ENCODE results near the gene HTT.

The HTT gene

GRCh38 chr4:3283916-3284315, 209.4 kb downstream of the HTT start:
- no peaks in the 10 kb centered on the region for H3K36me3 ChIP-seq (replicated peaks; ENCODE audit: insufficient read depth, low read length)
- no peak overlapping the region for H3K9ac ChIP-seq (ENCODE audit: low read length)
- no peaks in the 10 kb centered on the region for H3K9me2 ChIP-seq (replicated peaks; ENCODE audit: insufficient read depth, low read length)
- no peaks in the 10 kb centered on the region for H3K79me2 ChIP-seq (ENCODE audit: low read length)
- H3K4me3 ChIP-seq (ENCODE audit: low read length): no peak overlapping the region
- no peaks in the 10 kb centered on the region for H4K20me1 ChIP-seq (ENCODE audit: insufficient read depth, low read length)
- no peak overlapping the region for H3K4me2 ChIP-seq (ENCODE audit: low read depth, low read length)
- H3F3A ChIP-seq (ENCODE audit: insufficient read depth, low read length): peaks cover 7% of the 10 kb centered on the region; the same call in 1 of the 2 replicates
- TF ChIP-seq EZH2 (optimal IDR thresholded peaks at IDR 0.05; ENCODE audit: low read depth, low read length) (no peak), EZH2phosphoT487 (IDR thresholded peaks at IDR 0.05; ENCODE audit: low read length) (no peak), CTCF (IDR thresholded peaks at IDR 0.05; ENCODE audit: low read length) (no peak)
- no peaks in the 10 kb centered on the region for H3K9me3 ChIP-seq (replicated peaks; ENCODE audit: insufficient read depth, low read length)
- H3K4me1 ChIP-seq (ENCODE audit: low read length): peaks cover 12% of the 10 kb centered on the region
- no peak for DNase-seq
- no peak overlapping the region for H2AFZ ChIP-seq (ENCODE audit: low read length)
- H3K27ac ChIP-seq (ENCODE audit: low read length): no peak overlapping the region
- H3K27me3 ChIP-seq (replicated peaks; ENCODE audit: insufficient read depth, low read length): peaks cover 25% of the 10 kb centered on the region

DNA sequence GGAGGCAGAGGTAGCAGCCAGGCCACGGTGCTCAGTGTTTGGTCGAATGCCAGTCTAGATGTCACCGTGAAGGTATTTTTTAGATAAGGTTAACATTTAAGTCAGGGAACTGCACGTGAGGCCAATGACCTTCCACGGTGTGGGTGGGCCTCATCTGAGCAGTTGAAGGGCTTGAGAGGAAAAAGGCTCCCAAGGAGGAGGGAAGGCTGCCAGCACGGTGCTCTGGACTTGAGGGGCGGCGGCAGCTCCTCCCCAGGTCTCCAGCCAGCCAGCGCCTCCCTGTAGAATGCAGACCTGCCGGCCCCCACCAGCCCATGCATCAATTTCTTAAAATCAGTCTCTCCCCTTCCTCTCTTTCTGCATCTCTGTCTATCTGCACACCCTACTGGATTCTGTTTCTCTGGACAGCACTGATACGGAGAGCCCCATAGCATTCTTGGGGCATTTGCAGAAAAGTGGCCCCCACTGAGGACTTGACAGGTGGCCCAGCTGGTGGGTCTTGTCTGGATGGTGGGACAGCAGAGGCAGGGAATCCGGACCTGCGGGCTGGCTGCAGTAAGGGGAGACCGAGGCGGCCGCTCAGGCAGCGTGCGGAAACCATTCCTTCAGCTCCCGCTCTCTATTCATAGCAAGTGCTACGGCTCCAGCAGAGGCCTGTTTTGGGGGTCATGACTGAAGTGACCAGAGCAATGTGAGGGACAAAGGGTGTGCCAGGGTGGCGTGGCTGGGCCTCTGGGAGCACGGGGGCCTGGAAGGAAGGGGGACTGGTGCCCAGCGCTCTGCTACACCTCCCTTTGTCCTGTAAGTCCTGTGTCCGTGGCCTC, 210.5 kb downstream of the HTT start:
- H3K79me2 ChIP-seq (ENCODE audit: low read length): no peaks in the 10 kb centered on the region
- no peaks in the 10 kb centered on the region for H3K36me3 ChIP-seq (replicated peaks; ENCODE audit: insufficient read depth, low read length)
- H3K4me1 ChIP-seq (ENCODE audit: low read length): peaks cover 12% of the 10 kb centered on the region
- H3K9me2 ChIP-seq (replicated peaks; ENCODE audit: insufficient read depth, low read length): no peaks in the 10 kb centered on the region
- DNase-seq: no peak
- H3F3A ChIP-seq (ENCODE audit: insufficient read depth, low read length): peaks cover 7% of the 10 kb centered on the region; the same call in 1 of the 2 replicates
- no peaks in the 10 kb centered on the region for H3K9me3 ChIP-seq (replicated peaks; ENCODE audit: insufficient read depth, low read length)
- no peak overlapping the region for H2AFZ ChIP-seq (ENCODE audit: low read length)
- no peak overlapping the region for H3K27ac ChIP-seq (ENCODE audit: low read length)
- no peaks in the 10 kb centered on the region for H4K20me1 ChIP-seq (ENCODE audit: insufficient read depth, low read length)
- TF ChIP-seq CTCF (IDR thresholded peaks at IDR 0.05; ENCODE audit: low read length): no peak
- TF ChIP-seq EZH2 (optimal IDR thresholded peaks at IDR 0.05; ENCODE audit: low read depth, low read length): no peak
- no peak for TF ChIP-seq EZH2phosphoT487 (IDR thresholded peaks at IDR 0.05; ENCODE audit: low read length)
- H3K9ac ChIP-seq (ENCODE audit: low read length): no peak overlapping the region
- H3K4me3 ChIP-seq (ENCODE audit: low read length): no peak overlapping the region
- H3K27me3 ChIP-seq (replicated peaks; ENCODE audit: insufficient read depth, low read length): peaks cover 25% of the 10 kb centered on the region
- no peak overlapping the region for H3K4me2 ChIP-seq (ENCODE audit: low read depth, low read length)

DNA sequence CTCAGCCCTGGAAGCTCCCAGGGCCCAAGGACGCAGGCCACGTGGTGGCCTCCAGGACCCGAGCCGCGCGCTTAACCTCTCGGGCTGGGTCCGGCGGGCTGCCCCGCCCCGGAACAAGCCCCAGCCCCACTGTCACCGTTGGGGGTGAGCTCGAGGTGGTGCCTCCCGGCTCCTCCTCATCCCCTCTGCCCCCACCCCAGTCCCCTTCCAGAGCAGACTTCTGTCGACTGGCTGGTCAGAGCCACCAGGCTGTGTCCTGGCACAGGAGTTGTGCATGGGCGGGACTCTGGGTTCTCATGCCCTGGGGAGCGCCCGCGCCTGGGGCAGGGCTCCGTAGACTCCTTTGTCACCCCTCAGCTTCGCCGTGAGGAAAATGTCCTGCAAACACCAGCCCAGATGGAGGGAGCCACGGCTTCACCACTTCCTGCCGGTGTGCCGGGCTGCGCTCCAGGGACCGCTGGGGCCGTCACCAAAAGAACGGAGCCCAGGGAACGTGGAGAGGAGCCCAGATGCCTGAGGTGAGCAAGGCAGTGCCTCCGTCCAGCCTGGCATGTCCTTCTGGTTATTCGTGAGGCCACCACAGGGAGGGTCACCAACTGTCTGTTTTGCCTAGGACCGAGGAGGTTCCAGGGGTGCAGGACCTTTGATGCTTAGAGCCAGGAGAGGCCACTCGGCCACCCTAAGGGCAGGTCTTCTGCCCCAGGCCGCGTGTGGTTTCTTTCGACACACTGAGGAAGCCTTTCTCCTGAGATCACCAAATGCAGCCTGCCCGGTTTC, 211.3 kb downstream of the HTT start:
- no peak for DNase-seq
- TF ChIP-seq EZH2 (optimal IDR thresholded peaks at IDR 0.05; ENCODE audit: low read depth, low read length) (no peak), CTCF (IDR thresholded peaks at IDR 0.05; ENCODE audit: low read length) (no peak), EZH2phosphoT487 (IDR thresholded peaks at IDR 0.05; ENCODE audit: low read length) (no peak)

More for the DNA sequence above, 211.3 kb downstream of the HTT start:
- Histone ChIP-seq H3K9me2 (replicated peaks; ENCODE audit: insufficient read depth, low read length) (no peaks in the 10 kb centered on the region), H2AFZ (ENCODE audit: low read length) (no peak overlapping the region), H3F3A (ENCODE audit: insufficient read depth, low read length) (peaks cover 7% of the 10 kb centered on the region; the same call in 1 of the 2 replicates), H3K79me2 (ENCODE audit: low read length) (no peaks in the 10 kb centered on the region), H3K9ac (ENCODE audit: low read length) (no peak overlapping the region), H3K4me2 (ENCODE audit: low read depth, low read length) (peak overlapping the region; percentile 61), H3K27ac (ENCODE audit: low read length) (no peak overlapping the region; the same call in 1 of the 2 replicates), H3K9me3 (replicated peaks; ENCODE audit: insufficient read depth, low read length) (no peaks in the 10 kb centered on the region), H3K4me3 (ENCODE audit: low read length) (peak overlapping the region; percentile 20; the same call in 1 of the 2 replicates), H3K36me3 (replicated peaks; ENCODE audit: insufficient read depth, low read length) (no peaks in the 10 kb centered on the region), H3K4me1 (ENCODE audit: low read length) (peaks cover 12% of the 10 kb centered on the region), H4K20me1 (ENCODE audit: insufficient read depth, low read length) (no peaks in the 10 kb centered on the region), H3K27me3 (replicated peaks; ENCODE audit: insufficient read depth, low read length) (peaks cover 25% of the 10 kb centered on the region)
